ENCODE data around the gene PLA2G4D. TPM values are rescaled to one million over a fixed set of nuclear protein-coding genes. Genes with fewer than 3 reads are reported as not detected.

PLA2G4D gene
- total RNA-seq, 1 experiment from 2014 or later, result not detected

DNA sequence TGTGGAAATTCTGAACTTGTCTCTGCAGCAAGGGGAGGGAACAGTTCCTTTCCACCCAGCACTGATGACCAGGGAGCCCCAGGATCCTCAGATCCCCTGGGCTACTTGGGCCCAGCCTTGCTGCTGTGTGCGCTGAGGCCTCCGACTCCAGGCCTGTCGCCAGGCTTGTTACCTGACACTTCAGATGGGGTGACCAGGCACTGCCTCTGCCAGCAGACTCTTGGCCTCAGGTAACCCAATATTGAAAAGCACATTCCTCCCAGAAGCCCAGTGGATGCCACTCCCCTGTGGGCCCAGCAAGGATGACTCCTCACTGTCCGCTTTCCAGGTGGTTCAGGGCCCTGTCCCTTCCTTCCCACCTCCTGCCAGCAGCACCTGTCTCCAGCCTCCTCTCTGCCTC is 70.1 kb downstream of the PLA2G4D start:
- H3K27me3 ChIP-seq (replicated peaks; ENCODE audit: insufficient read depth, low read depth, low read length, poor library complexity), result no peaks in the 10 kb centered on the region
- no peak overlapping the region for H3K4me3 ChIP-seq (ENCODE audit: low read depth, low read length, poor library complexity, severe bottlenecking)
- POLR2A ChIA-PET (ENCODE audit: low non-redundant PET), result no interaction called here
- H3K36me3 ChIP-seq (ENCODE audit: insufficient read depth, low read length, poor library complexity, severe bottlenecking), result no peaks in the 10 kb centered on the region
- no peak overlapping the region for H3K27ac ChIP-seq (ENCODE audit: low read depth, low read length, poor library complexity, severe bottlenecking)
- H3K9me3 ChIP-seq (ENCODE audit: low read depth, low read length, poor library complexity, severe bottlenecking), result no peaks in the 10 kb centered on the region
- H3K4me1 ChIP-seq (ENCODE audit: insufficient read depth, low read length, poor library complexity, severe bottlenecking), result no peaks in the 10 kb centered on the region
- TF ChIP-seq EZH2 (IDR thresholded peaks at IDR 0.05; ENCODE audit: borderline replicate concordance, low read depth, low read length, poor library complexity, severe bottlenecking), result no peak
- TF ChIP-seq, protein P1, sequence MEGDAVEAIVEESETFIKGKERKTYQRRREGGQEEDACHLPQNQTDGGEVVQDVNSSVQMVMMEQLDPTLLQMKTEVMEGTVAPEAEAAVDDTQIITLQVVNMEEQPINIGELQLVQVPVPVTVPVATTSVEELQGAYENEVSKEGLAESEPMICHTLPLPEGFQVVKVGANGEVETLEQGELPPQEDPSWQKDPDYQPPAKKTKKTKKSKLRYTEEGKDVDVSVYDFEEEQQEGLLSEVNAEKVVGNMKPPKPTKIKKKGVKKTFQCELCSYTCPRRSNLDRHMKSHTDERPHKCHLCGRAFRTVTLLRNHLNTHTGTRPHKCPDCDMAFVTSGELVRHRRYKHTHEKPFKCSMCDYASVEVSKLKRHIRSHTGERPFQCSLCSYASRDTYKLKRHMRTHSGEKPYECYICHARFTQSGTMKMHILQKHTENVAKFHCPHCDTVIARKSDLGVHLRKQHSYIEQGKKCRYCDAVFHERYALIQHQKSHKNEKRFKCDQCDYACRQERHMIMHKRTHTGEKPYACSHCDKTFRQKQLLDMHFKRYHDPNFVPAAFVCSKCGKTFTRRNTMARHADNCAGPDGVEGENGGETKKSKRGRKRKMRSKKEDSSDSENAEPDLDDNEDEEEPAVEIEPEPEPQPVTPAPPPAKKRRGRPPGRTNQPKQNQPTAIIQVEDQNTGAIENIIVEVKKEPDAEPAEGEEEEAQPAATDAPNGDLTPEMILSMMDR (conservative IDR thresholded peaks at IDR 0.05; ENCODE audit: low read depth, low read length), result no peak
- BruUV-seq (replicated peaks), result no TSS peak
- intact Hi-C loops (cut with micrococcal nuclease; ENCODE audit: unreplicated experiment), result no loop called here
- no peak for DNase-seq (ENCODE audit: low spot score)
- CTCF ChIA-PET, result no interaction called here

DNA sequence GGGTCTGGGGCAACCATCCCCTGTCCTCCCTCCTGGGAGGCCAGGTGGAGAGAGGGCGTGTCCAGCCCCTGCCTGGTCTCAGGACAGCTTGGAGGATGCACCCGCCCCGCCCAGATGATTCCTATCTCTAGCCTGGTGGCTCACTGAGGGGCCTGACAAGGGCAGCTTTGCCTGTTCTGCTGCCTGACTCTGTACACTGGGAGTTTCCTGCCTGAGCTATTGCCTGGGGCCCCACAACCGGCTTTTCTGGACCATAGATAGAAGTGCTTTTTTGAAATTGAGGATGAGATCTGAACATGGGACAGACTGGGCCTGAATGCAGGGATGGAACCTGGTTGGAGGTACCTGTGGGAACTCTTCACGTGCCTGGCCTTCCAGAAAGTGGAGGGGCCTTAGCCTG is 72.8 kb downstream of the PLA2G4D start:
- POLR2A ChIA-PET (ENCODE audit: low non-redundant PET), result no interaction called here
- no peak overlapping the region for H3K27ac ChIP-seq (ENCODE audit: low read depth, low read length, poor library complexity, severe bottlenecking)
- no peaks in the 10 kb centered on the region for H3K36me3 ChIP-seq (ENCODE audit: insufficient read depth, low read length, poor library complexity, severe bottlenecking)
- DNase-seq (ENCODE audit: low spot score), result no peak
- TF ChIP-seq, protein P1 (conservative IDR thresholded peaks at IDR 0.05; ENCODE audit: low read depth, low read length), result no peak
- no peak for TF ChIP-seq EZH2 (IDR thresholded peaks at IDR 0.05; ENCODE audit: borderline replicate concordance, low read depth, low read length, poor library complexity, severe bottlenecking)
- CTCF ChIA-PET, result no interaction called here
- H3K9me3 ChIP-seq (ENCODE audit: low read depth, low read length, poor library complexity, severe bottlenecking), result no peaks in the 10 kb centered on the region
- BruUV-seq (replicated peaks), result no TSS peak
- intact Hi-C loops (cut with micrococcal nuclease; ENCODE audit: unreplicated experiment), result no loop called here
- no peaks in the 10 kb centered on the region for H3K27me3 ChIP-seq (replicated peaks; ENCODE audit: insufficient read depth, low read depth, low read length, poor library complexity)
- H3K4me3 ChIP-seq (ENCODE audit: low read depth, low read length, poor library complexity, severe bottlenecking), result no peak overlapping the region
- H3K4me1 ChIP-seq (ENCODE audit: insufficient read depth, low read length, poor library complexity, severe bottlenecking), result no peaks in the 10 kb centered on the region

DNA sequence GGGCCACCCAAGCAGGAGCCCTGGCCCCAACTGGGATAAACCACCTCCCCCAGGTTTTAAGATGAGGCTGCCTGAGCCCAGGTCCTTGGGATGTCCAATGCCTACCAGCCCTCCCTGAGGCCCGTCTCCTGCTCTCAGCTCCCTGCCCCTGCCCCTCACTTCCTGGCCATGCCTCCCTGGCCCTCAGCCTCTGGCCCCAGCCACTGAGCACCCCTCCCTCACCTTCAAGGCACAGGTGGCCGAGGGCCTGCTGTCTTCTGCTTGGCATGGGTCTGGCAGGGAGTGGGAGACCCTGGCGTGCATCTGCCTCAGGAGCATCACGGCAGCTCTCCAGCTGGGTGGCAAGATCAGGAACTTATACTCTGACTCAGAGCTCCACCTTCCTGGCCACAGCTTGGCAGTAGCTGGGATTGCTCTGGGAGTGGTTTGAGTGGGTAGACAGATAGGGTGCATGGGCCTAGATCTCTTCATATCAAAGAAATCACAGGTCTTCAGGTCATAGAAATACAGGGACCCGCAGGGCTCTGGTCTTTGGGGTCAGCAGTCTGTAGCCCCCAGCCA is 73.6 kb downstream of the PLA2G4D start, which contains the start of gene PLA2G4E:
PLA2G4E (minus strand) TSS at position 330 of the 561 bp plus-strand sequence; CDS start at position 318, 12 bp downstream.
- H3K4me1 ChIP-seq (ENCODE audit: insufficient read depth, low read length, poor library complexity, severe bottlenecking), result no peaks in the 10 kb centered on the region
- CTCF ChIA-PET, result no interaction called here
- H3K27ac ChIP-seq (ENCODE audit: low read depth, low read length, poor library complexity, severe bottlenecking), result no peak within 1 kb of the TSS
- H3K36me3 ChIP-seq (ENCODE audit: insufficient read depth, low read length, poor library complexity, severe bottlenecking), result no peaks in the 10 kb centered on the region
- H3K4me3 ChIP-seq (ENCODE audit: low read depth, low read length, poor library complexity, severe bottlenecking), result no peak within 1 kb of the TSS
- no peaks in the 10 kb centered on the region for H3K27me3 ChIP-seq (replicated peaks; ENCODE audit: insufficient read depth, low read depth, low read length, poor library complexity)
- BruUV-seq (replicated peaks), result no TSS peak
- POLR2A ChIA-PET (ENCODE audit: low non-redundant PET), result no interaction called here
- TF ChIP-seq, protein P1 (conservative IDR thresholded peaks at IDR 0.05; ENCODE audit: low read depth, low read length), result no peak
- TF ChIP-seq EZH2 (IDR thresholded peaks at IDR 0.05; ENCODE audit: borderline replicate concordance, low read depth, low read length, poor library complexity, severe bottlenecking), result no peak
- no peaks in the 10 kb centered on the region for H3K9me3 ChIP-seq (ENCODE audit: low read depth, low read length, poor library complexity, severe bottlenecking)
- no peak for DNase-seq (ENCODE audit: low spot score)
- intact Hi-C loops (cut with micrococcal nuclease; ENCODE audit: unreplicated experiment), result no loop called here

Measured in A673 (cell line).